ENCODE data around the gene GLT6D1. TPM values are rescaled to one million over a fixed set of nuclear protein-coding genes. Genes with fewer than 3 reads are reported as not detected.

GLT6D1 gene
- total and polyA plus RNA-seq, 2 of the 8 experiments (the other 6 are each of a cell fraction or from before 2014, with no cell fraction given), result 1.3 to 2.1 TPM

DNA sequence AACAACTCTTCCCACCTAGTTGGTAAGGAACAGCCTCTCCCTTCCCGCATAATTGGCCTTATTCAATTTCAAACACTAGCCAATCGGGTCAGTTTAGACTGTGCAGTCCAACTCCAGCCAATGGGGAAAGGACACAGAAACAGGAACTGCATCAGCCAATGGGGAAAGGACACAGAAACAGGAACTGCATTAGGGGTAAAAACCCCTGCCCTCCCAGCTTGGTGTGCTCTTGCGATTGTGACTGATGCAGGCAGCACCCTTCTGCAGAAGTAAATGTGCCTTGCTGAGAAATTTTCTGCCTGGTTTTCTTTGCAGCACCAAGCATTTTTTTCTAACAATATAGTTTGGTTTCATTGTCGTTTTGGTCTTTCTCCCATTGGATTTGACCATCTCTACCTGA lies 8.5 kb upstream of the GLT6D1 start:
- Histone ChIP-seq H2BK5ac (ENCODE audit: low read depth, low read length) (peak overlapping the region; percentile 46; the same call in 1 of the 2 replicates), H3K4me1 (replicated peaks in 1 of 4; ENCODE audit: control insufficient read depth in 3 of 4, insufficient read depth in 4 of 4, low read length in 3 of 4) (peaks cover 4 to 20% (median 7%) of the 10 kb centered on the region in 4 experiments; a peak in 6 of 7 replicates), H3K56ac (replicated peaks; ENCODE audit: insufficient read length, low read depth, low read length) (no peak overlapping the region), H2BK12ac (ENCODE audit: low read depth, low read length) (peak overlapping the region; percentile 84), H2BK15ac (ENCODE audit: low read length) (no peak overlapping the region), H2BK20ac (ENCODE audit: low read length) (0 out of 2 replicates have a peak overlapping the region, but pooled peaks have one; percentile 53), H3K36me3 (ENCODE audit: control insufficient read depth in 2 of 4, insufficient read depth in 4 of 4, low read length in 3 of 4) (peaks cover 0 to 19% (median 3%) of the 10 kb centered on the region in 4 experiments; a peak in 5 of 8 replicates), H3K9ac (replicated peaks in 1 of 4; ENCODE audit: extremely low read depth in 1 of 4, low read depth in 3 of 4, low read length in 3 of 4) (no peak overlapping the region; a peak in 3 of 7 replicates), H3K23ac (ENCODE audit: insufficient read length) (no peak overlapping the region), H3K23me2 (ENCODE audit: low read depth, low read length) (peaks cover 4% of the 10 kb centered on the region), H3K79me2 (ENCODE audit: control insufficient read depth in 1 of 2, insufficient read depth in 2 of 2, low read length in 2 of 2) (no peaks in the 10 kb centered on the region), H3K4me2 (ENCODE audit: insufficient read depth in 1 of 2, low read depth in 2 of 2, low read length in 2 of 2) (peak overlapping the region; percentile 63 to 73; a peak in 2 of 4 replicates), H4K5ac (ENCODE audit: insufficient read length, low read depth, low read length) (no peak overlapping the region), H2AK5ac (ENCODE audit: low read depth, low read length) (no peak overlapping the region), H3K4ac (replicated peaks; ENCODE audit: insufficient read length, low read depth, low read length) (no peak overlapping the region), H4K91ac (replicated peaks; ENCODE audit: insufficient read length, low read length) (no peak overlapping the region), H3K79me1 (ENCODE audit: low read depth, low read length) (no peaks in the 10 kb centered on the region), H3K14ac (ENCODE audit: insufficient read length) (no peak overlapping the region), H2AFZ (ENCODE audit: low read length) (no peak overlapping the region), H3K4me3 (ENCODE audit: extremely low read depth in 1 of 4, insufficient read depth in 2 of 4, low read depth in 3 of 4, low read length in 4 of 4) (peak overlapping the region in 2 of 4 experiments; percentile 36 to 58; a peak in 4 of 8 replicates), H3K9me3 (ENCODE audit: insufficient read depth in 2 of 2, low read depth in 1 of 2, low read length in 1 of 2) (peaks cover 16 to 20% of the 10 kb centered on the region in 2 experiments), H3K27me3 (replicated peaks in 1 of 4; ENCODE audit: control insufficient read depth in 3 of 4, extremely low read depth in 1 of 4, insufficient read depth in 3 of 4, low read length in 3 of 4) (no peaks in the 10 kb centered on the region), H3K27ac (ENCODE audit: low read depth, low read length) (peak overlapping the region; percentile 59; the same call in 1 of the 2 replicates), H4K8ac (ENCODE audit: extremely low read depth, insufficient read depth, low read length) (no peak overlapping the region), H2BK120ac (replicated peaks; ENCODE audit: low read depth, low read length) (no peak overlapping the region), H3K18ac (ENCODE audit: extremely low read depth, low read length) (0 out of 2 replicates have a peak overlapping the region, but pooled peaks have one; percentile 13), H4K20me1 (replicated peaks in 1 of 2; ENCODE audit: control insufficient read depth in 1 of 2, insufficient read depth in 2 of 2, low read length in 2 of 2) (peaks cover 0 to 4% of the 10 kb centered on the region in 2 experiments)
- FAIRE-seq (no peak), DNase-seq (ENCODE audit: low read depth in 1 of 2, low spot score in 2 of 2) (no peak)
- 49% methylated on average over 4 of the region's 4 CpGs; no CpG with 5 or more reads in 1 of the 2 experiments for WGBS, 2 experiments (ENCODE audit: extremely low coverage in 1 of 2, insufficient coverage in 1 of 2, insufficient read length in 1 of 2, insufficient replicate concordance in 2 of 2, low coverage in 1 of 2, low lambda C conversion rate in 2 of 2, missing lambda C conversion rate in 1 of 2)
- POLR2A ChIA-PET (ENCODE audit: partially characterized antibody), result interaction anchor here (0.5 to 3.0 kb wide), 13 partner anchors 8 to 35 kb away, joined by 3 to 19 read pairs (median 4); partner anchors contain the start of genes GLT6D1 and LCN9
- TF ChIP-seq TBP (IDR thresholded peaks at IDR 0.05; ENCODE audit: low read depth, low read length) (no peak), POLR2AphosphoS5 (IDR thresholded peaks at IDR 0.05; ENCODE audit: low read depth, low read length) (peak; percentile 65; the same call in 1 of the 2 replicates), BACH1 (IDR thresholded peaks at IDR 0.05; ENCODE audit: low read length) (no peak), BRCA1 (IDR thresholded peaks at IDR 0.05; ENCODE audit: low read depth, low read length) (no peak), EP300 (IDR thresholded peaks at IDR 0.05; ENCODE audit: borderline replicate concordance in 1 of 2, low read depth in 2 of 2, low read length in 2 of 2) (no peak), SP1 (IDR thresholded peaks at IDR 0.05; ENCODE audit: low read depth, low read length) (peak; percentile 44; the same call in 1 of the 2 replicates)
- TF ChIP-seq, protein P1, sequence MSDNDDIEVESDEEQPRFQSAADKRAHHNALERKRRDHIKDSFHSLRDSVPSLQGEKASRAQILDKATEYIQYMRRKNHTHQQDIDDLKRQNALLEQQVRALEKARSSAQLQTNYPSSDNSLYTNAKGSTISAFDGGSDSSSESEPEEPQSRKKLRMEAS (IDR thresholded peaks at IDR 0.05), result no peak
- CTCF ChIA-PET (ENCODE audit: partially characterized antibody), result interaction anchor here (1.3 to 2.2 kb wide), 3 partner anchors 41 to 45 kb away, joined by 3 to 9 read pairs (median 4); no protein-coding TSS in a partner anchor

Data from H1 (cell line).